Measurements from ENCODE around the gene LDHAL6B. TPM values are rescaled to one million over a fixed set of nuclear protein-coding genes. Genes with fewer than 3 reads are reported as not detected.

The LDHAL6B gene
- total and polyA plus RNA-seq, 9 of the 15 experiments (the other 6 are each of a cell fraction or from before 2014, with no cell fraction given) = not detected

DNA sequence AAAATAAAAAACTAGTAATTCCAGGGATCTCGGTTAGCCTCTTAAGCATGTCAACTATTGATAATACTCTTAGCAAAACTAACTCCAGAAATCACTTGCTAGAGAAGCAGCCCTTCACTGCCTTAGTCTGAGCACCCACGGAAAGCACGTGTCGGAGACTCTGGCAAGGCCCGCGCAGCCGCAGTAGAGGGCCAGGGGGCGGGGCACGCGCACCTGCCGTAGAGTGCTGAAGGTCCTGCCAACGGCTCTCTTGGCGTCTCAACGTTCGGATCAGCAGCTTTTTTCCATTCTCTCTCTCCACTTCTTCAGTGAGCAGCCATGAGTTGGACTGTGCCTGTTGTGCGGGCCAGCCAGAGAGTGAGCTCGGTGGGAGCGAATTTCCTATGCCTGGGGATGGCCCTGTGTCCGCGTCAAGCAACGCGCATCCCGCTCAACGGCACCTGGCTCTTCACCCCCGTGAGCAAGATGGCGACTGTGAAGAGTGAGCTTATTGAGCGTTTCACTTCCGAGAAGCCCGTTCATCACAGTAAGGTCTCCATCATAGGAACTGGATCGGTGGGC lies at the start of gene LDHAL6B (continued):
- TF ChIP-seq, protein P1, sequence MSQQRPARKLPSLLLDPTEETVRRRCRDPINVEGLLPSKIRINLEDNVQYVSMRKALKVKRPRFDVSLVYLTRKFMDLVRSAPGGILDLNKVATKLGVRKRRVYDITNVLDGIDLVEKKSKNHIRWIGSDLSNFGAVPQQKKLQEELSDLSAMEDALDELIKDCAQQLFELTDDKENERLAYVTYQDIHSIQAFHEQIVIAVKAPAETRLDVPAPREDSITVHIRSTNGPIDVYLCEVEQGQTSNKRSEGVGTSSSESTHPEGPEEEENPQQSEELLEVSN (IDR thresholded peaks at IDR 0.05; ENCODE audit: borderline replicate concordance in 1 of 2, extremely low read depth in 1 of 2, insufficient read depth in 1 of 2, insufficient read length in 1 of 2, low read depth in 1 of 2, low read length in 1 of 2, poor library complexity in 1 of 2, severe bottlenecking in 1 of 2) = peak in 1 of 2 experiments; percentile 45

DNA sequence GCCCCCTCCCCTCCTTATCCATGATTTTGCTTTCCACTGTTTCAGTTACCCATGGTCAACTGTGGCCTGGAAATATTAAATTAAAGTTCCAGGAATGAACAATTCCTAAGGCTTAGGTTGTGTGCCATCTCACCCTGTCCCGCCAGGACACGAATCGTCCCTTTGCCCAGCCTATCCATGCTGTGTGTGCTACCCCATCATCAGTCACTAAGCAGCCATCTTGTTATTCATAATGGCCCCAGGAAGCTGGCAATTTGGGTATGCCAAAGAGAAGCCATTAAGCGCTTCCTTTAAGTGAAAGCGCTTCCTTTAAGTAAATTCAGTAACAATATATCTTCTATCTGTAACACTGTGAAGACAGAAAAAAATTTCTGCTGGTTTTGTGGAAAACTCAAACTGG lies 49.2 kb upstream of the LDHAL6B start:
- ChIA-PET CTCF (ENCODE audit: low intra/inter-chr PET ratio) (interaction anchor here (1.1 kb wide), 1 partner anchor 368 kb away, joined by 3 read pairs; no protein-coding TSS in a partner anchor), POLR2A (no interaction called here)
- FAIRE-seq (no peak), ATAC-seq (no peak), DNase-seq (ENCODE audit: extremely low read depth in 1 of 4, low spot score in 3 of 4) (no peak)
- no peak overlapping the region for H3K9ac ChIP-seq (ENCODE audit: insufficient read depth in 1 of 2, low read depth in 2 of 2, low read length in 2 of 2)
- no TSS peak for BruUV-seq (replicated peaks)
- no peak overlapping the region for H3K27ac ChIP-seq (ENCODE audit: extremely low read depth, low read depth, low read length)
- H3K27me3 ChIP-seq (ENCODE audit: control insufficient read depth in 2 of 2, insufficient read depth in 2 of 2, low read length in 2 of 2) = peaks cover 35 to 63% of the 10 kb centered on the region in 2 experiments
- H3K36me3 ChIP-seq (ENCODE audit: control insufficient read depth, insufficient read depth, low read length) = no peaks in the 10 kb centered on the region
- no peak overlapping the region for H2AFZ ChIP-seq (ENCODE audit: low read depth, low read length)
- 1% methylated on average over 5 of the region's 5 CpGs for WGBS (ENCODE audit: insufficient coverage, low coverage, missing lambda C conversion rate)
- H3K79me2 ChIP-seq (ENCODE audit: control insufficient read depth, insufficient read depth, low read length) = no peaks in the 10 kb centered on the region
- in situ Hi-C loops (cut with MboI) (loop anchor here (10.0 kb wide), 1 partner anchor 933 kb away; no protein-coding TSS in a partner anchor), intact Hi-C loops (cut with micrococcal nuclease) (no loop called here)
- H4K20me1 ChIP-seq (replicated peaks; ENCODE audit: control insufficient read depth, insufficient read depth, low read length) = 0 out of 2 replicates have a peak, but pooled peaks cover 4% of the 10 kb centered on the region
- H3K4me3 ChIP-seq = no peak overlapping the region
- no peaks in the 10 kb centered on the region for H3K9me1 ChIP-seq (ENCODE audit: control insufficient read depth, insufficient read depth, low read length)
- H3K9me3 ChIP-seq (replicated peaks; ENCODE audit: control insufficient read depth, insufficient read depth, low read depth, low read length) = no peaks in the 10 kb centered on the region; the same call in 1 of the 2 replicates
- peaks cover 0 to 4% of the 10 kb centered on the region in 2 experiments; a peak in 1 of 5 replicates for H3K4me1 ChIP-seq (replicated peaks in 1 of 2; ENCODE audit: control insufficient read depth in 2 of 2, insufficient read depth in 2 of 2, low read length in 2 of 2)
- H3K4me2 ChIP-seq (ENCODE audit: insufficient read depth, low read length) = no peak overlapping the region
- TF ChIP-seq ZNF79 (CRISPR knock-in tag; IDR thresholded peaks at IDR 0.05; ENCODE audit: low read depth) (no peak), PHF21A (IDR thresholded peaks at IDR 0.05; ENCODE audit: borderline replicate concordance, low read depth) (no peak), ZBTB8A (IDR thresholded peaks at IDR 0.05; ENCODE audit: partially characterized antibody) (no peak), SUPT5H (IDR thresholded peaks at IDR 0.05) (no peak), SMARCA4 (IDR thresholded peaks at IDR 0.05) (no peak), STAG1 (CRISPR knock-in tag; IDR thresholded peaks at IDR 0.05; ENCODE audit: borderline replicate concordance) (no peak), DIDO1 (tag; IDR thresholded peaks at IDR 0.05; ENCODE audit: low read depth) (no peak), ZNF217 (CRISPR knock-in tag; IDR thresholded peaks at IDR 0.05) (no peak), ZFPM2 (CRISPR knock-in tag; IDR thresholded peaks at IDR 0.05) (no peak), ZNF785 (CRISPR knock-in tag; IDR thresholded peaks at IDR 0.05) (no peak), MIER1 (IDR thresholded peaks at IDR 0.05; ENCODE audit: low read depth) (no peak), ATF1 (CRISPR knock-in tag; IDR thresholded peaks at IDR 0.05) (no peak), ATF1 (tag; IDR thresholded peaks at IDR 0.05) (no peak), POLR2H (tag; IDR thresholded peaks at IDR 0.05; ENCODE audit: low read depth) (no peak), JUNB (CRISPR knock-in tag; conservative IDR thresholded peaks at IDR 0.05) (no peak), MXI1 (IDR thresholded peaks at IDR 0.05; ENCODE audit: low read depth, low read length) (no peak)
- TF ChIP-seq, protein P2, sequence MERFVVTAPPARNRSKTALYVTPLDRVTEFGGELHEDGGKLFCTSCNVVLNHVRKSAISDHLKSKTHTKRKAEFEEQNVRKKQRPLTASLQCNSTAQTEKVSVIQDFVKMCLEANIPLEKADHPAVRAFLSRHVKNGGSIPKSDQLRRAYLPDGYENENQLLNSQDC (CRISPR knock-in tag; IDR thresholded peaks at IDR 0.05) = no peak
- TF ChIP-seq, protein P3, sequence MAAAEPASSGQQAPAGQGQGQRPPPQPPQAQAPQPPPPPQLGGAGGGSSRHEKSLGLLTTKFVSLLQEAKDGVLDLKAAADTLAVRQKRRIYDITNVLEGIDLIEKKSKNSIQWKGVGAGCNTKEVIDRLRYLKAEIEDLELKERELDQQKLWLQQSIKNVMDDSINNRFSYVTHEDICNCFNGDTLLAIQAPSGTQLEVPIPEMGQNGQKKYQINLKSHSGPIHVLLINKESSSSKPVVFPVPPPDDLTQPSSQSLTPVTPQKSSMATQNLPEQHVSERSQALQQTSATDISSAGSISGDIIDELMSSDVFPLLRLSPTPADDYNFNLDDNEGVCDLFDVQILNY (CRISPR knock-in tag; IDR thresholded peaks at IDR 0.05) = no peak
- TF ChIP-seq, protein P4, sequence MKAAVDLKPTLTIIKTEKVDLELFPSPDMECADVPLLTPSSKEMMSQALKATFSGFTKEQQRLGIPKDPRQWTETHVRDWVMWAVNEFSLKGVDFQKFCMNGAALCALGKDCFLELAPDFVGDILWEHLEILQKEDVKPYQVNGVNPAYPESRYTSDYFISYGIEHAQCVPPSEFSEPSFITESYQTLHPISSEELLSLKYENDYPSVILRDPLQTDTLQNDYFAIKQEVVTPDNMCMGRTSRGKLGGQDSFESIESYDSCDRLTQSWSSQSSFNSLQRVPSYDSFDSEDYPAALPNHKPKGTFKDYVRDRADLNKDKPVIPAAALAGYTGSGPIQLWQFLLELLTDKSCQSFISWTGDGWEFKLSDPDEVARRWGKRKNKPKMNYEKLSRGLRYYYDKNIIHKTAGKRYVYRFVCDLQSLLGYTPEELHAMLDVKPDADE (conservative IDR thresholded peaks at IDR 0.05; ENCODE audit: control insufficient read depth, low read depth, low read length) = no peak
